ENCODE results near the gene NUDT8. TPM values are rescaled to one million over a fixed set of nuclear protein-coding genes. Genes with fewer than 3 reads are reported as not detected.
"Not testable (repeated sequence)": the region's sequence is repeated elsewhere in the genome, so short reads cannot be mapped to it uniquely, and the experiment has no call there.

The NUDT8 gene
- total RNA-seq, 1 experiment from 2014 or later = 6.9 TPM

- H3K4me3 Mint-ChIP-seq (ENCODE audit: unreplicated experiment) = no peak overlapping the region
- no peaks in the 10 kb centered on the region for H3K9me3 Mint-ChIP-seq (ENCODE audit: unreplicated experiment)
- H3K27ac Mint-ChIP-seq (ENCODE audit: low read depth, unreplicated experiment) = no peak overlapping the region
- CTCF ChIA-PET = interaction anchor here (0.6 kb wide), 1 partner anchor 49 kb away, joined by 3 read pairs; no protein-coding TSS in a partner anchor
- no peak for DNase-seq (ENCODE audit: unreplicated experiment)
- no peak for TF ChIP-seq CTCF (IDR thresholded peaks at IDR 0.05; ENCODE audit: unreplicated experiment)
- no peaks in the 10 kb centered on the region for H3K36me3 Mint-ChIP-seq (ENCODE audit: insufficient read depth, unreplicated experiment)
- no peaks in the 10 kb centered on the region for H3K27me3 Mint-ChIP-seq (ENCODE audit: insufficient read depth, unreplicated experiment)
- H3K4me1 Mint-ChIP-seq (ENCODE audit: insufficient read depth, unreplicated experiment) = no peaks in the 10 kb centered on the region
- no TSS peak for BruUV-seq (replicated peaks)
- POLR2A ChIA-PET = interaction anchor here (0.6 kb wide), 1 partner anchor 443 kb away, joined by 3 read pairs; no protein-coding TSS in a partner anchor
- intact Hi-C loops (cut with micrococcal nuclease) = no loop called here
These were observed 33.9 kb upstream of the NUDT8 start for GRCh38 chr11:67663532-67664212.

GRCh38 chr11:67662835-67663531 is 33.2 kb upstream of the NUDT8 start:
- DNase-seq (ENCODE audit: unreplicated experiment) = no peak
- CTCF ChIA-PET = interaction anchor here (0.6 to 6.2 kb wide), 3 partner anchors 34 to 186 kb away, joined by 3 to 50 read pairs (median 5); partner anchors contain the start of gene NUDT8
- intact Hi-C loops (cut with micrococcal nuclease) = no loop called here
- no peaks in the 10 kb centered on the region for H3K27me3 Mint-ChIP-seq (ENCODE audit: insufficient read depth, unreplicated experiment)
- no peak overlapping the region for H3K27ac Mint-ChIP-seq (ENCODE audit: low read depth, unreplicated experiment)
- POLR2A ChIA-PET = interaction anchor here (0.6 kb wide), 1 partner anchor 444 kb away, joined by 3 read pairs; no protein-coding TSS in a partner anchor
- H3K4me1 Mint-ChIP-seq (ENCODE audit: insufficient read depth, unreplicated experiment) = no peaks in the 10 kb centered on the region
- BruUV-seq (replicated peaks) = no TSS peak
- H3K9me3 Mint-ChIP-seq (ENCODE audit: unreplicated experiment) = no peaks in the 10 kb centered on the region
- no peaks in the 10 kb centered on the region for H3K36me3 Mint-ChIP-seq (ENCODE audit: insufficient read depth, unreplicated experiment)
- no peak for TF ChIP-seq CTCF (IDR thresholded peaks at IDR 0.05; ENCODE audit: unreplicated experiment)
- no peak overlapping the region for H3K4me3 Mint-ChIP-seq (ENCODE audit: unreplicated experiment)

GRCh38 chr11:67662142-67662834 is 32.6 kb upstream of the NUDT8 start:
- H3K9me3 Mint-ChIP-seq (ENCODE audit: unreplicated experiment) = no peaks in the 10 kb centered on the region

GRCh38 chr11:67660752-67661151 is 31.0 kb upstream of the NUDT8 start:
- POLR2A ChIA-PET = interaction anchor here (1.2 kb wide), 1 partner anchor 31 kb away, joined by 3 read pairs; the partner anchor contains the start of gene NUDT8
- intact Hi-C loops (cut with micrococcal nuclease); H3K9me3 Mint-ChIP-seq (ENCODE audit: unreplicated experiment); H3K27ac Mint-ChIP-seq (ENCODE audit: low read depth, unreplicated experiment); H3K36me3 Mint-ChIP-seq (ENCODE audit: insufficient read depth, unreplicated experiment); DNase-seq (ENCODE audit: unreplicated experiment); H3K27me3 Mint-ChIP-seq (ENCODE audit: insufficient read depth, unreplicated experiment); BruUV-seq (replicated peaks); H3K4me1 Mint-ChIP-seq (ENCODE audit: insufficient read depth, unreplicated experiment); H3K4me3 Mint-ChIP-seq (ENCODE audit: unreplicated experiment): not testable (repeated sequence)
- CTCF ChIA-PET = interaction anchor here (0.7 to 6.2 kb wide), 2 partner anchors 32 to 120 kb away, joined by 4 to 50 read pairs; partner anchors contain the start of gene NUDT8

More at GRCh38 chr11:67662142-67662834, 32.6 kb upstream of the NUDT8 start:
- H3K4me1 Mint-ChIP-seq (ENCODE audit: insufficient read depth, unreplicated experiment) = no peaks in the 10 kb centered on the region
- TF ChIP-seq CTCF (IDR thresholded peaks at IDR 0.05; ENCODE audit: unreplicated experiment) = no peak
- no peak for DNase-seq (ENCODE audit: unreplicated experiment)
- H3K27me3 Mint-ChIP-seq (ENCODE audit: insufficient read depth, unreplicated experiment) = no peaks in the 10 kb centered on the region
- CTCF ChIA-PET = interaction anchor here (0.6 to 6.2 kb wide), 4 partner anchors 12 to 185 kb away, joined by 3 to 50 read pairs (median 4); partner anchors contain the start of genes ALDH3B2 and NUDT8
- POLR2A ChIA-PET = interaction anchor here (1.0 kb wide), 1 partner anchor 43 kb away, joined by 3 read pairs; no protein-coding TSS in a partner anchor
- H3K4me3 Mint-ChIP-seq (ENCODE audit: unreplicated experiment) = no peak overlapping the region
- H3K27ac Mint-ChIP-seq (ENCODE audit: low read depth, unreplicated experiment) = no peak overlapping the region
- H3K36me3 Mint-ChIP-seq (ENCODE audit: insufficient read depth, unreplicated experiment) = no peaks in the 10 kb centered on the region
- no TSS peak for BruUV-seq (replicated peaks)
- intact Hi-C loops (cut with micrococcal nuclease) = no loop called here

GRCh38 chr11:67659651-67660165 is 30.0 kb upstream of the NUDT8 start:
- ChIA-PET CTCF (interaction anchor here (0.6 to 6.2 kb wide), 8 partner anchors 14 to 94 kb away, joined by 3 to 50 read pairs (median 5); partner anchors contain the start of genes NUDT8 and TBX10), POLR2A (interaction anchor here (1.4 kb wide), 1 partner anchor 30 kb away, joined by 7 read pairs; the partner anchor contains the start of gene NUDT8)
- H3K4me3 Mint-ChIP-seq (ENCODE audit: unreplicated experiment); H3K27ac Mint-ChIP-seq (ENCODE audit: low read depth, unreplicated experiment); BruUV-seq (replicated peaks); DNase-seq (ENCODE audit: unreplicated experiment); H3K36me3 Mint-ChIP-seq (ENCODE audit: insufficient read depth, unreplicated experiment); H3K9me3 Mint-ChIP-seq (ENCODE audit: unreplicated experiment); H3K4me1 Mint-ChIP-seq (ENCODE audit: insufficient read depth, unreplicated experiment); H3K27me3 Mint-ChIP-seq (ENCODE audit: insufficient read depth, unreplicated experiment): not testable (repeated sequence)
- intact Hi-C loops (cut with micrococcal nuclease) = loop anchor here (1.0 to 2.0 kb wide), 2 partner anchors 19 to 31 kb away; partner anchors contain the start of gene NUDT8
